NT2/D1 (cell line): ENCODE results near the gene KANSL2.

Experiments
- SUZ12 ChIP-seq: IDR thresholded peaks from 2 replicates; pipeline ENCODE4 v1.6.1; 2011; ENCODE audit not compliant: insufficient read length, insufficient read depth; ENCODE audit errors: extremely low read depth
- YY1 ChIP-seq: IDR thresholded peaks from 2 replicates; pipeline ENCODE4 v1.6.1; 2011; ENCODE audit not compliant: insufficient read length, insufficient read depth

DNA sequence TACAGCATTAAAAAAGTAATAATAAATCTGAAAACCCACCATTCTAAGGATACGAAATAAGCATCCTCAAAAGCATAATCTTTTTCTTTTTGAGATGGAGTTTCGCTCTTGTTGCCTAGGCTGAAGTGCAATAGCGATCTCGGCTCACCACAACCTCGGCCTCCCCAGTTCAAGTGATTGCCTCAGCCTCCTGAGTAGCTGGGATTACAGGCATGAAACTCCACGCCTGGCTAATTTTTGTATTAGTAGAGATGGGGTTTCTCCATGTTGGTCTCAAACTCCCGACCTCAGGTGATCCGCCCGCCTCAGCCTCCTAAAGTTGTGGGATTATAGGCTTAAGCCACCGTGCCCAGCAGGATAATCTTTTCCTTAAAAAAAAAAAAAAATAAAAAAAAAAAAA lies 30.2 kb upstream of the KANSL2 start:
- TF ChIP-seq SUZ12 (no peak), YY1 (no peak)
